Upper lobe of left lung (tissue), 6 donors: ENCODE measurements around the gene EFNA3. TPM values are rescaled to one million over a fixed set of nuclear protein-coding genes. Genes with fewer than 3 reads are reported as not detected.

Source experiments
- ATAC-seq, 2 donors: fragments of 200-7000 bp; cut with Tn5 transposase; one replicate each; pipeline ENCODE4 v1.9.1; 2022; ENCODE audit warnings: mild to moderate bottlenecking in 2 of 2, moderate library complexity in 2 of 2; ENCODE audit not compliant: low FRiP score in 2 of 2
- DNase-seq, 2 donors: peaks; one replicate each; pipeline ENCODE4 v3.0.0-alpha.2; 2019 to 2020
- H3K27ac ChIP-seq, 4 donors: fragments of 200-600 bp; sonication (generic); one replicate each; pipeline ENCODE4 v1.5.1; 2016 to 2019
- H3K27me3 ChIP-seq, 4 donors: fragments of 200-600 bp; sonication (generic); one replicate each; pipeline ENCODE4 v1.5.1; 2017 to 2019
- H3K36me3 ChIP-seq, 4 donors: fragments of 200-600 bp; sonication (generic); one replicate each; pipeline ENCODE4 v1.5.1; 2016 to 2019
- H3K4me1 ChIP-seq, 4 donors: fragments of 200-600 bp; sonication (generic); one replicate each; pipeline ENCODE4 v1.5.1; 2018 to 2019
- H3K4me3 ChIP-seq, 4 donors: fragments of 200-600 bp; sonication (generic); one replicate each; pipeline ENCODE4 v1.5.1; 2017 to 2019; ENCODE audit warnings: mild to moderate bottlenecking in 2 of 4, moderate library complexity in 1 of 4
- H3K9me3 ChIP-seq, 4 donors: fragments of 200-600 bp; sonication (generic); one replicate each; pipeline ENCODE4 v1.5.1; 2018 to 2019
- EP300 ChIP-seq, 4 donors: sonication (generic); formaldehyde crosslinking; IDR thresholded peaks; one replicate each; pipeline ENCODE4 v1.5.1; 2017; ENCODE audit warnings: antibody characterized with exemption in 4 of 4, control low read depth in 2 of 4
- POLR2A ChIP-seq, 4 donors: fragments of 450-650 bp; IDR thresholded peaks; one replicate each; pipeline ENCODE4 v1.5.1; 2016 to 2017; ENCODE audit warnings: antibody characterized with exemption in 4 of 4, mild to moderate bottlenecking in 2 of 4
- POLR2AphosphoS5 ChIP-seq, 2 donors: sonication (generic); formaldehyde crosslinking; IDR thresholded peaks; one replicate each; pipeline ENCODE4 v1.5.1; 2017; ENCODE audit warnings: antibody characterized with exemption in 2 of 2
- WGBS, 2 donors: methylation state at CpG; one replicate each; pipeline ENCODE4 v1.1.5; 2017 to 2018; 5-methylcytosine and 5-hydroxymethylcytosine counted together
- total RNA-seq, 6 donors: library from RNA; depleted of rRNA in 4 of 6; stranded (reverse); fragments of >200 nt in 4 of 6; gene quantifications; one replicate each; pipeline versions ENCODE4 v1.1.0 to v1.2.1, GENCODE V29; 2016 to 2021
- TF ChIP-seq, protein P1 (sequence below), 6 experiments: fragments of 450-650 bp in 4 of 6; fragments of 200-600 bp in 2 of 6; sonication (generic) in 2 of 6; IDR thresholded peaks; one replicate each; pipeline ENCODE4 v1.5.1; 2016 to 2019; ENCODE audit warnings: antibody characterized with exemption in 6 of 6
- donor health status: DM: no; HTN: no; CAD: no; lungs with moderate emphysema.
- donor health status: DM: no; HTN: yes; CAD: no; lungs with severe emphysema.

The EFNA3 gene
- total RNA-seq, 6 donors from 2014 or later: 0.33 to 2.1 (median 1.4) TPM

DNA sequence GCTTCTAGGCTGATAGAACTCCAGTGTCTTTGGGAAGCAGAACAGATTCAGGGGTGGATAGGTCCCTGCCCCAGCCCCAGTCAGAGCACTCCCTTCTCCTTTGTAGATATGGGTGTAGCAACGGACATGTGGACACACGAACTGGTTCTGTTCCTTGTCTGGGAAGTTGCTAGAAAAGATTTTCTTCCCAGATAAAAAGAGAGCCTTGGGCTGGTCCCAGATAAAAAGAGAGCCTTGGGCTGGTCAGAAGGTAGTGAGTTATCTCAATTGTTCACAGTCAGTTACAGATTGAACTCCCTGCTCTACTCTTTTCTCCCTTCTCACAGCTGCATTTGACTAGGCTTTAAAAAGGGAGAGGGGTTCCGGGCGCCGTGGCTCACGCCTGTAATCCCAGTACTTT, 41.6 kb downstream of the EFNA3 start:
- peak overlapping the region; percentile 2 to 72 (median 64) for H3K27ac ChIP-seq

GRCh38 chr1:155121249-155121648, 42.6 kb downstream of the EFNA3 start:
- ATAC-seq: no peak
- WGBS, 2 donors: 72 to 81% methylated on average over 2 of the region's 2 CpGs

More for the DNA sequence above, 41.6 kb downstream of the EFNA3 start:
- no peak for ATAC-seq
- DNase-seq: no peak
- WGBS, 2 donors: 74 to 94% methylated on average over 4 to 6 of the region's 6 CpGs
- Histone ChIP-seq H3K36me3 (no peaks in the 10 kb centered on the region), H3K4me1 (peaks cover 14 to 50% (median 27%) of the 10 kb centered on the region in 4 donors), H3K9me3 (no peaks in the 10 kb centered on the region), H3K27me3 (no peaks in the 10 kb centered on the region), H3K4me3 (no peak overlapping the region)
- TF ChIP-seq, protein P1, sequence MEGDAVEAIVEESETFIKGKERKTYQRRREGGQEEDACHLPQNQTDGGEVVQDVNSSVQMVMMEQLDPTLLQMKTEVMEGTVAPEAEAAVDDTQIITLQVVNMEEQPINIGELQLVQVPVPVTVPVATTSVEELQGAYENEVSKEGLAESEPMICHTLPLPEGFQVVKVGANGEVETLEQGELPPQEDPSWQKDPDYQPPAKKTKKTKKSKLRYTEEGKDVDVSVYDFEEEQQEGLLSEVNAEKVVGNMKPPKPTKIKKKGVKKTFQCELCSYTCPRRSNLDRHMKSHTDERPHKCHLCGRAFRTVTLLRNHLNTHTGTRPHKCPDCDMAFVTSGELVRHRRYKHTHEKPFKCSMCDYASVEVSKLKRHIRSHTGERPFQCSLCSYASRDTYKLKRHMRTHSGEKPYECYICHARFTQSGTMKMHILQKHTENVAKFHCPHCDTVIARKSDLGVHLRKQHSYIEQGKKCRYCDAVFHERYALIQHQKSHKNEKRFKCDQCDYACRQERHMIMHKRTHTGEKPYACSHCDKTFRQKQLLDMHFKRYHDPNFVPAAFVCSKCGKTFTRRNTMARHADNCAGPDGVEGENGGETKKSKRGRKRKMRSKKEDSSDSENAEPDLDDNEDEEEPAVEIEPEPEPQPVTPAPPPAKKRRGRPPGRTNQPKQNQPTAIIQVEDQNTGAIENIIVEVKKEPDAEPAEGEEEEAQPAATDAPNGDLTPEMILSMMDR (IDR thresholded peaks at IDR 0.05): no peak
- TF ChIP-seq EP300 (IDR thresholded peaks at IDR 0.05): no peak
- TF ChIP-seq POLR2AphosphoS5 (IDR thresholded peaks at IDR 0.05): no peak
- no peak for TF ChIP-seq POLR2A (IDR thresholded peaks at IDR 0.05)

DNA sequence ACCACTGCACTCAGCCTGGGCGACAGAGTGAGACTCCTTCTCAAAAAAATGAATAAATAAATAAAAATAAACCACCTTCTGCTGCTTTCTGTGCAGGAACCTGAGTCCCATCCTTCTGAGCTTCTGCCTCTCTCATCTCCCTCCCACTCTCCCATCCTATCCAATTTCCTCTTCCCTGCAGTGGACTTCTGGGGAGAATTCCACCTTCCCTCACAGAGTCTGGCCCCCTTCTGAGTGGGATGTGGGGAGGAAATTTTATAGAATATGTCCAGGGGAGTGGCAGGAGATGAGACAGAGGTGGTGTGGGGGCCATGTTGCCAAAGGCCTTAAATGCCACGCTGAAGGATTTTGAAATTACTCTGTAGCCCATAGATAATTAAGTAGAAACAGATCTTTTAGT, 43.7 kb downstream of the EFNA3 start:
- TF ChIP-seq, protein P1 (IDR thresholded peaks at IDR 0.05): no peak
- TF ChIP-seq POLR2A (IDR thresholded peaks at IDR 0.05) (no peak), EP300 (IDR thresholded peaks at IDR 0.05) (no peak), POLR2AphosphoS5 (IDR thresholded peaks at IDR 0.05) (no peak)
- no peak for DNase-seq
- WGBS, 2 donors: 80 to 82% methylated on average over 2 of the region's 2 CpGs

More at GRCh38 chr1:155121249-155121648, 42.6 kb downstream of the EFNA3 start:
- no peak for TF ChIP-seq EP300 (IDR thresholded peaks at IDR 0.05)
- no peak for TF ChIP-seq POLR2AphosphoS5 (IDR thresholded peaks at IDR 0.05)
- TF ChIP-seq, protein P1 (IDR thresholded peaks at IDR 0.05): no peak
- TF ChIP-seq POLR2A (IDR thresholded peaks at IDR 0.05): peak in 1 of 4 donors; percentile 52
- Histone ChIP-seq H3K27me3 (peaks cover 0 to 4% (median under 1%) of the 10 kb centered on the region in 4 donors), H3K9me3 (no peaks in the 10 kb centered on the region), H3K27ac (peak overlapping the region; percentile 60 to 72 (median 68)), H3K4me1 (peaks cover 23 to 56% (median 37%) of the 10 kb centered on the region in 4 donors), H3K36me3 (no peaks in the 10 kb centered on the region), H3K4me3 (no peak overlapping the region)
- no peak for DNase-seq

DNA sequence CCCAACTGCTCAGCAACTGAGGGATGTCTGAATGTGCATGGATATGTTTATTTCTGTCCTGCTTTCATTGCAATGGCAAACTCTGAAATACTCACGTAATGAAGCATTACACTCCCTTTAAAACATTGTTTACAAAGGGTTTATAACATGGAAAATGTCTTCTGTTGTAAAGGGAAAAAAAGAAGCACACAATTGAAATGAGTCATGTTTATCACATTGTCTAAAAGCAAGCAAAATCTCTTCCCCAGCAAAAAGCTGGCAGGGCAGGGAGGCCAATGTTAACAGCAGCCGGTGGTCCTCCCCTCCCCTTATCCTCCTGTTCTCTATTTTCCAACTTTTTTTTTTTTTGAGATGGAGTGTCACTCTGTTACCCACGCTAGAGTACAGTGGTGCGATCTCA, 45.2 kb downstream of the EFNA3 start:
- WGBS, 2 donors: 44 to 69% methylated on average over 4 of the region's 4 CpGs
- H3K27me3 ChIP-seq: peaks cover 0 to 5% (median 3%) of the 10 kb centered on the region in 4 donors
- ATAC-seq: no peak

More for the DNA sequence above, 43.7 kb downstream of the EFNA3 start:
- Histone ChIP-seq H3K27ac (peak overlapping the region in 3 of 4 donors; percentile 17 to 72 (median 69)), H3K27me3 (peaks cover 0 to 5% (median under 1%) of the 10 kb centered on the region in 4 donors), H3K9me3 (no peaks in the 10 kb centered on the region), H3K4me3 (no peak overlapping the region), H3K4me1 (peaks cover 32 to 61% (median 43%) of the 10 kb centered on the region in 4 donors), H3K36me3 (no peaks in the 10 kb centered on the region)
- no peak for ATAC-seq

More for the DNA sequence above, 45.2 kb downstream of the EFNA3 start:
- no peak for DNase-seq
- Histone ChIP-seq H3K4me1 (peaks cover 35 to 71% (median 54%) of the 10 kb centered on the region in 4 donors), H3K27ac (peak overlapping the region; percentile 44 to 98 (median 90)), H3K4me3 (no peak overlapping the region), H3K9me3 (no peaks in the 10 kb centered on the region), H3K36me3 (no peaks in the 10 kb centered on the region)
- TF ChIP-seq EP300 (IDR thresholded peaks at IDR 0.05): no peak
- TF ChIP-seq, protein P1 (IDR thresholded peaks at IDR 0.05): no peak
- no peak for TF ChIP-seq POLR2AphosphoS5 (IDR thresholded peaks at IDR 0.05)
